KOPT-K1 (cell line): ENCODE measurements around the gene FAM149B1.
A peak's percentile ranks its signal among the peaks of the same experiment; 100 is the strongest.
"Not testable (repeated sequence)": the region's sequence is repeated elsewhere in the genome, so short reads cannot be mapped to it uniquely, and the experiment has no call there.

Experiments
- H3K27ac ChIP-seq: fragments of 200-600 bp; sonication (generic); 2 replicates; pipeline ENCODE4 v1.5.1; 2016; ENCODE audit warnings: antibody characterized with exemption, mild to moderate bottlenecking, low read depth, low read length; ENCODE audit not compliant: poor library complexity, severe bottlenecking
- H3K36me3 ChIP-seq: fragments of 200-600 bp; sonication (generic); 2 replicates; pipeline ENCODE4 v1.5.1; 2017; ENCODE audit warnings: antibody characterized with exemption, mild to moderate bottlenecking, low read length, moderate library complexity; ENCODE audit not compliant: insufficient read depth
- H3K9me3 ChIP-seq: fragments of 200-600 bp; sonication (generic); 2 replicates; pipeline ENCODE4 v1.5.1; 2017; ENCODE audit warnings: antibody characterized with exemption, low read length, mild to moderate bottlenecking; ENCODE audit not compliant: insufficient read depth, poor library complexity, severe bottlenecking

The FAM149B1 gene

GRCh38 chr10:73238990-73239566, 71.2 kb downstream of the FAM149B1 start:
- H3K36me3 ChIP-seq, result peaks cover 99% of the 10 kb centered on the region
- no peaks in the 10 kb centered on the region for H3K9me3 ChIP-seq
- H3K27ac ChIP-seq, result no peak overlapping the region

DNA sequence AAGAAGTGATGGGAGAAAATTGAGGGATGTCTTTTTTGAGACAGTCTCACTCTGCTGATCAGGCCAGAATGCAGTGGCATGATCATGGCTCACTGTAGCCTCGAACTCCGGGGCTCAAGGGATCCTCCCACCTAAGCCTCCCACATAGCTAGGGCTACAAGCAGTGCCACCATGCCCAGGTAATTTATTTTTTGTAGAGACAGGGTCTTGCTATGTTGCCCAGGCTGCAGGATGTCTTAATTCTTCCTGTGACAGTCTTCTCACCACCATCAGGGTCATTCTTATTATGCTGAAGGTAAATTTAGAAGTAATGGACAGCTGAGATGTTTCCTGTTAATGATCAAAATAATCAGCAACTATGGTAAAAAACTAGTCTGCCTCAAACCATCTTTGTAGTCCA, 72.0 kb downstream of the FAM149B1 start:
- H3K36me3 ChIP-seq, result peaks cover 99% of the 10 kb centered on the region

GRCh38 chr10:73244866-73245477, 77.1 kb downstream of the FAM149B1 start:
- Histone ChIP-seq H3K36me3 (peaks cover 84% of the 10 kb centered on the region), H3K9me3 (no peaks in the 10 kb centered on the region), H3K27ac (peak overlapping the region; percentile 93)

More for the DNA sequence above, 72.0 kb downstream of the FAM149B1 start:
- Histone ChIP-seq H3K27ac (no peak overlapping the region), H3K9me3 (no peaks in the 10 kb centered on the region)

GRCh38 chr10:73246322-73246645, 78.4 kb downstream of the FAM149B1 start:
- H3K9me3 ChIP-seq, result no peaks in the 10 kb centered on the region
- H3K36me3 ChIP-seq, result peaks cover 84% of the 10 kb centered on the region
- peak overlapping the region; percentile 93 for H3K27ac ChIP-seq

GRCh38 chr10:73246646-73247508, 79.0 kb downstream of the FAM149B1 start, which contains the start of gene DNAJC9:
Gene DNAJC9 (minus strand): TSS chr10:73247255. CDS start chr10:73247189, 66 bp downstream.
- no peaks in the 10 kb centered on the region for H3K9me3 ChIP-seq
- H3K27ac ChIP-seq, result peak within 1 kb of the TSS; percentile 93
- peaks cover 79% of the 10 kb centered on the region for H3K36me3 ChIP-seq

GRCh38 chr10:73247509-73248258, 79.8 kb downstream of the FAM149B1 start:
- Histone ChIP-seq H3K9me3 (no peaks in the 10 kb centered on the region), H3K27ac (peak overlapping the region; percentile 93), H3K36me3 (peaks cover 71% of the 10 kb centered on the region)

DNA sequence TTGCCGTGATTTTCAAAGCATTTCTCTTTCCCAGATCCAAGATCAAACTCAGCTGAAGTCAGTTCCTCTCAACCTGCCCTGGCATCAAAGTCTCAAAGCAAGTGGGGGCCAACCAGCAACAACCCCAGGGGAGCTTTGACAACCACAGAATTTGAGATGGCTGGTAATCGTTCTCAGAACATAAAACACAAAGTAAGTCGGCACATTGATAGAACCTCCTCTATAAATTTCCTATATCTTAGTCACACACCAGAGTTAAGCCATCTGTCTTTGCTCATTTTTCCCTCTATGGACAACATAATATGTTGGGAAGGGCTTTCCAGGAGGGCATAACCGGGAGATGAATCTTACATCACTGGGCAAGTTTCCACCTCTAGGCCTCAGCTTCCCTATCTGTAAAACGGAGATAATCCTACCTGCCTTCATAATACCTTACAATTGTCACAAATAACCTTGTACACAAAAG, 80.4 kb downstream of the FAM149B1 start:
- Histone ChIP-seq H3K27ac (peak overlapping the region; percentile 93), H3K36me3 (peaks cover 65% of the 10 kb centered on the region), H3K9me3 (no peaks in the 10 kb centered on the region)

GRCh38 chr10:73251683-73252444, 83.9 kb downstream of the FAM149B1 start:
- H3K27ac ChIP-seq, result peak overlapping the region; percentile 87
- H3K9me3 ChIP-seq, result no peaks in the 10 kb centered on the region
- H3K36me3 ChIP-seq, result peaks cover 38% of the 10 kb centered on the region

DNA sequence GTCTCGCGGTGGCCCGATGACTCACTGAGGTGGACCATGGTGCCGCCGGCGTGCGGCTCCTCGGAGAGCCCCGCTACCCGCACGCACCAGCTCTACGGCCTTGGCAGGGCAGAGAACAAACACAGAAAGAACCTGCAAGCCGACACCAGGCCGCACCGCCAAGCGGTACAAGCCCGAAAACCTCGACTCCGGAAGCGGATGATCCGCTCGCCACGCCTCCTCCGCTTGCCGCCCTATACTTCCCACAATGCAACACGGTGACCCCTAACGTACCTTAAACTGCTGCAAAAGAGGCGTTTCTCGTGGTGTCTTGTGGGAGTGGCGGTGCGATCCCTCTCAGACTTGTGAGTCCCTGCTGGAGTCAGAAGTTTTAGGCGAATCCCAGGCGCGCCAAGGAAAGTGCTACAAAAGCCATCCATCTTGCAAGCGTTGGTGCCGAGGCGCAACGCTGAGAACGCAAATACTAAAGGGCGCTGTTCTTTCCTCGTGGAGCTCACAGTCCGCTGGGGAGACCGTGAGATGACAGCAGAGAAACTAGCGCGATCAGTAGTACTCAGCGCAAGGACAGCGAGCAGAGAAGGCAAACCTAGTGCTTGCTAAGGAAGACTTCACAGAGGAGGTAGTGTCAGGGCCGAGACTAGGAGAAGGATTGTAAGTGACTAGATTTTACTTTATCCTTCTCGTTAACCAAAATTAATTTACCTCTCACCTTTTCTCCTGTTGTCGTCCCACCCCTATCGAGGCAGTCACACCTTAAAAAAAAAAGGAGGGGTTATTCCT, 84.7 kb downstream of the FAM149B1 start, which contains the start of gene MRPS16:
MRPS16 (minus strand) TSS at position 200 of the 780 bp plus-strand sequence; CDS start at position 38, 162 bp downstream.
- Histone ChIP-seq H3K27ac (peak within 1 kb of the TSS; percentile 87), H3K36me3 (peaks cover 35% of the 10 kb centered on the region), H3K9me3 (no peaks in the 10 kb centered on the region)

GRCh38 chr10:73253225-73253555, 85.3 kb downstream of the FAM149B1 start:
- no peaks in the 10 kb centered on the region for H3K9me3 ChIP-seq
- H3K27ac ChIP-seq, result peak overlapping the region; percentile 87
- H3K36me3 ChIP-seq, result peaks cover 30% of the 10 kb centered on the region

- not testable (repeated sequence) for H3K9me3 ChIP-seq
Observed at GRCh38 chr10:73258612-73259011, 90.7 kb downstream of the FAM149B1 start.

DNA sequence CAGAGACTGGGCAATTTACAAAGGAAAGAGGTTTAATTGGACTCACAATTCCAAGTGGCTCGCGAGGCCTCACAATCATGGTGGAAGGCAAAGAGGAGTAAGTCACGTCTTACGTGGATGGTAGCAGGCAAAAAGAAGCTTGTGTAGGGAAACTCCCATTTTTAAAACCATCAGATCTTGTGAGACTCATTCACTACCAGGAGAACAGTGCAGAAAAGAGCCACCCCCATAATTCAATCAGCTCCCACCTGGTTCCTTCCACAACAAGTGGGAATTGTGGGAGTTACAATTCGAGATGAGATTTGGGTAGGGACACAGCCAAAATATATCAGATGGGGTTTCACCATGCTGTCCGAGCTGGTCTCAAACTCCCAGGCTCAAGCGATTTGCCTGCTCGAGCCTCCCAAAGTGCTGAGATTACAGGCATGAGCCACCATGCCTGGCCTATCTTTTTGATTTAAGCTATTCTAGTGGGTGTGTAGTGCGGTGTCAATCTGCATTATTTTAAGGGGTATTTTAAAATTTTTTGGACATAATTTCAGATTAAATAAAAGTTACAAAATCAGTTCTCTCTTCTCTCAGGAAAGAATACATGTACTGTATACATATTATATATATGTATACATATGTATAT, 93.6 kb downstream of the FAM149B1 start:
- Histone ChIP-seq H3K27ac (no peak overlapping the region), H3K9me3 (peaks cover 9% of the 10 kb centered on the region), H3K36me3 (no peaks in the 10 kb centered on the region)

More at GRCh38 chr10:73258612-73259011, 90.7 kb downstream of the FAM149B1 start:
- H3K36me3 ChIP-seq, H3K27ac ChIP-seq: not testable (repeated sequence)

- peaks cover 9% of the 10 kb centered on the region for H3K9me3 ChIP-seq
- no peak overlapping the region for H3K27ac ChIP-seq
- H3K36me3 ChIP-seq, result no peaks in the 10 kb centered on the region
Observed at GRCh38 chr10:73262105-73262730, 94.3 kb downstream of the FAM149B1 start.
